Fibroblast of gingiva (primary cell): ENCODE data around the gene CNTN4.

Source experiments
- DNase-seq: peaks from one replicate; pipeline ENCODE4 v3.0.0-alpha.2; 2011; ENCODE audit warnings: low read depth

CNTN4 gene

DNA sequence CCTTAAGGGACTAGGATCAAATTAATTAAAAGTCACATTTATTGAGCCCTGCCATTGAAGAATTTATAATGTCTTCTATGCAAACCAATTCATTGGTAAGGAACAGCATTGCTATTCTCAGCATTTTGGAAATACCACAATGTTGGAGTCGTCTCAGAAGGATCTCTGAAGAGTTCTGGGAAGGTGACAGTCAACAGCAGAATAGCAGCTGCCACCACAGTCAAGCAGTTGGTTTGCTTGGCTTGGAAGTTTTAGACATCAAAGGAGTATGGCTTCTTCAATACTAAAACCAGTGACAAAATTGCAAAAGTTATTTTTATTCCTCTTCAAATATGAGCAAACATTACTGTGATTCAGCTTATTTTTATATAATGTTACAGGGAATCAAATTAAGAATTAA, 167.9 kb downstream of the CNTN4 start:
- no peak for DNase-seq

DNA sequence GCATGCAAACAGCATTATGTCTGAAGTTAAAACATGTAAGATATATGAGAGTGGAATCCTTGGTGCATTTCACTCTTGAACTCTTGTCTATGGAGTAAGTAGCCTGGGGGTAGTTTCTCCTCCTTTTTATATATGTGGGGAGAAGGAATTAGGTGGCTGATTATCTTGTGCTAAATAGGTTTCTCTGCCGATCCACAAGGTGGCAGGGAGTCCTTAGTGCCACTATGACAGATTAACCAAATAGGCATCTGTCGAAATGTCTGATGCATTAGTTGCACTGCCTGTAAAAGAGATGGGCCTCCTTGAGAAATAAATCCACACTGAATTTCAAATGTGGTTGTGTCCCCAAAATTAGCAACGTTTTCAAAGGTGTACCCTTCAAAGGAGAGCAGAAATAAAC, 170.1 kb downstream of the CNTN4 start:
- no peak for DNase-seq

DNA sequence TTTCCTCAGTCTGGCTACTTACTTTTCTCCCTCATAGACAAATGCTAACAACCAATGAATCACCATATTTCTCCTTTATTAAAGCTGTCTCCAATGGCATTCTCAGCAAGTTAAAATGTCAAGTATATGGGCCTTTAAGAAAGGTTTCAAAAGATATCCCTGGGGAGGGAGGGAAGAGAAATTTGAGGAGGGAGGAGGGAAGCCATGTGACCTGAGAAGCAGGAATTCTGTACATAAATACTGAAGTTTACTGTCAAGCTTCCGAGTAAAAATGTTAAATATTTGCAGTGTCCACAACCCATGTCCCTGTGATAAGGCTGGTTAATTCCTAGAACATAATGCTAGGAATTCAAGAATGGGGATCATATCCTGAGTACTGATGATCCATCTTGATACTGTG, 175.9 kb downstream of the CNTN4 start:
- DNase-seq = no peak

- no peak for DNase-seq
Observed at GRCh38 chr3:2283818-2284217, 185.2 kb downstream of the CNTN4 start.

DNA sequence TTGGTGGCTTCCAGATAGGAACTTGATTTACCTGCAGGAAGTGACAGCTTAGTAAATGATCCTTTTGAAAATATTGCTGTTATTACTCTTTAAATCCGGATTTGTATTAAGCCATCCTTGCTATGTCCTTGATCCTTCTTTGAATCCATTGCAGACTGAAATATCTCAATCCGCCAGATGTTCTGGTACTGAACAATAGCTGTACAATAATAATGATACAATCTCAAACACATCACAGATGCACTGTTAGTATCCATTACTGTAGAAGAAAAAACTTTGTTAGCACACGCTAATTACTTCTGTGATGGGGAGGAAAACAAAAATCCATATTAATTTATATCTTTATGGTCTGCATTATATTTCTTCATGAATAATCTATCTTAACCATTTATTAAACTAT, 202.3 kb downstream of the CNTN4 start:
- DNase-seq = no peak

DNA sequence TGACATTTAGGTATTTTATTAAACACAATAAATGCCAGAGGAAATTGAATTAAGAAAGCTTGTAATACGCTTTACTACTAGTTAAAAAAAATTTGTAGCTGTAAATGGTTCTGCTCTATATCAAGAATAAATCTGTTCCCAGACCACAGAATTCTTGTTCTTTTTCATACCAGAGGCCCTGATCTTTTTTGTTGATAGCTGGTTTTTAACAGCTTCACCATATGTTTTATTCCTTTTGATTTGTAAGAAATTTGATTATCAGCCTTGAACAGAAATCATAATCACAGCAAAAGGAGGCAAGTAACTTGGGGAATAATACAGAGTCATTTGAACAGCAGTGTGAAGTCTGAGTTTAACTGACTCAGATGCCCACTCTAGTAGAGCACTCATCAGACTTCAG, 202.7 kb downstream of the CNTN4 start:
- no peak for DNase-seq

GRCh38 chr3:2303566-2303965, 204.9 kb downstream of the CNTN4 start:
- no peak for DNase-seq

- no peak for DNase-seq
Observed at GRCh38 chr3:2311022-2311421, 212.4 kb downstream of the CNTN4 start.

DNA sequence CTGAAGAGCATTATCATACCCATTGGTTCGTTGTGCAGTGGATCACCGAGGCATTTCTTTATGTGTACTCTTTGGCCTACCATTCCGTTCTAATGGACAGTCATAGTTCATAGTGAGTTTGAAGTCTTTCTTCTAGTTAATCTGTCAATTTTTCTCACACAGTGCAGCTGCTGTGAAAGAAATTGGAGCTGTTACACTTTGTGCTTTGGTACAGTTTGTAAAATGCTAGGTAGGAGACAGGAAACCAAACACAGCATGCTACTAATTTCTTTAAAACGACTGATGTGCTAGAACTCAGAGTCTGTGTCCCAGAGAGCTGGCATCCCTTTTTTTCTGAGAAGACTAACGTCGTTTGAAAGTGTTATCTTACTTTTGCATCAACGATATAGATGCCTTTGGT, 218.9 kb downstream of the CNTN4 start:
- DNase-seq = no peak

GRCh38 chr3:2334921-2335320, 236.3 kb downstream of the CNTN4 start:
- DNase-seq = no peak

- DNase-seq = no peak
Observed at GRCh38 chr3:2343031-2343682, 244.5 kb downstream of the CNTN4 start.

DNA sequence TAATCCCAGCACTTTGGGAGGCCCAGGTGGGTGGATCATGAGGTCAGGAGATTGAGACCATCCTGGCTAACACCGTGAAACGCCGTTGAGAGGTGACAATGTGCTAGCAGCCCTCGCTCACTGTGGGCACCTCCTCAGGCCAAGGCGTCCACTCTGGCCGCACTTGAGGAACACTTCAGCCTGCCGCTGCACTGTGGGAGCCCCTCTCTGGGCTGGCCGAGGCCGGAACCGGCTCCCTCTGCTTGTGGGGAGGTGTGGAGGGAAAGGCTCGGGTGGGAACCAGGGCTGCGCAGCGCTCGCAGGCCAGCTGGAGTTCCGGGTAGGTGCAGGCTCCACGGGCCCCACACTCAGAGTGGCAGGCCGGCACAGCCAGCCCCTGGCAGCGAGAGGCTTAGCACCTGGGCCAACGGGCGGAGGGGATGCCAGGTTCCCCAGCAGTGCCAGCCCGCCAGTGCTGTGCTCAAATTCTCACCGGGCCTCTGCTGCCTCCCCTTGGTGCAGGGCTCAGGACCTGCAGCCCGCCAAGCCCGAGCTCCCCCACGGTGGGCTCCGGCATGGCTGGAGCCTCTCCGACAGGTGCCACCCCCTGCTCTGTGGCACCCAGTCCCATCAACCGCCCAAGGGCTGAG, 253.6 kb downstream of the CNTN4 start:
- DNase-seq = no peak

- no peak for DNase-seq
Observed at GRCh38 chr3:2354702-2355101, 256.0 kb downstream of the CNTN4 start.

- DNase-seq = no peak
Observed at GRCh38 chr3:2356298-2356950, 257.8 kb downstream of the CNTN4 start.

- no peak for DNase-seq
Observed at GRCh38 chr3:2360815-2361214, 262.1 kb downstream of the CNTN4 start.

- no peak for DNase-seq
Observed at GRCh38 chr3:2362122-2362521, 263.5 kb downstream of the CNTN4 start.

- no peak for DNase-seq
Observed at GRCh38 chr3:2363854-2364253, 265.2 kb downstream of the CNTN4 start.

DNA sequence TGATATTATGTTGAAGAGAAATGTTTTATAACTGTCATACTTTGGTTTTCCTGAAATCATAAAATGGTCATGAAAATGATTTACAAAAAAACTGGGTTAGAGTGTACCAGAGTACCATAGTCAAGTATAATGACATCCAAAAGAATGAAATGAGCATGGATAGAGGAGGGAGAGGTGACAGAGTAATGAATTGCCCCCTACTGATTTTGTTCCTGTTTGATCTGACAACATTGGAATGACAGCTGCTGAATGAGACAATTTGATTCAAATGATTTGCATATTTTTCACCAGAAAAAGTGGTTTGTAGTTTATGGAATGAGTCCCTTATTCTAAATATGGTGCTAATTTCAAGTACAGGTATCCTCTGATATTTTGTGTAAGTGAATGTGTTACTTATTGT, 271.7 kb downstream of the CNTN4 start:
- DNase-seq = no peak

DNA sequence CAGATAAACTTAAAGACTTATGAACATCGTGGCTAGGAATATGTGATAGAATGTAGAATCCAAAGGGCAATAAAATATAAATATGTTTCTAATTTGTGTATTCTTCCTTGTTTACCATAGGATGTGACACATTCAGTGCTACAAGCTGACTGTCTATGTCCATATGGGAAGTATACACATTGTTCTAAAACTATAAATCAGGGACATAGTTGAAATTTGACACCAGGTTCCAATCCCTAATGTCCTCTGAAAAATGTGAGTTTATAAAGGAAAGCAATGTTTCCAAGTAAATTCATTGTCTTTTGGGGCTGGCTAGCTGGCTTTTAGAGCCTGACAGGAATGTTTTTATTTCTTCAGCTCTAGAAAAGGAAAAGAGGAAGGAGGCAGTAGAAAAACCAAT, 273.6 kb downstream of the CNTN4 start:
- DNase-seq = no peak

DNA sequence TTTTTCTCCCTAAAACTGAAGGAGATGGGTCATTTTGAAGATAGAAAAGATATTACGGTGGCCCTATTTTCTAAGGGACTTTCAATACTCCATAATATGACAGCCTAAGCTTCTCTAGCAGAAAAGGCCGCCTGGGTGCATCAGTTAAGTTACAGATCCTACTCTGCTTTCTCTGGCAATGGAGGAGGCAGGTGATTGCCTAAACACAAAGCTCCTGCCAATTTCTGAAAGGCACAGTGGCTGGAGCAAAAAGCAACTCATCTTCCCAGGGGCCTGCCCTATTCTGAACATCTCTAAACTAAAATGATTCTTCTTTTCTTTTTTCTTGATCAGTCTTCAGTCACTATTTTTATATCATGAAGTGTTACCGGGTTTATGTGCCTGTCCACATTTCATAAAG, 276.7 kb downstream of the CNTN4 start:
- no peak for DNase-seq

- DNase-seq = no peak
Observed at GRCh38 chr3:2377281-2377680, 278.6 kb downstream of the CNTN4 start.

DNA sequence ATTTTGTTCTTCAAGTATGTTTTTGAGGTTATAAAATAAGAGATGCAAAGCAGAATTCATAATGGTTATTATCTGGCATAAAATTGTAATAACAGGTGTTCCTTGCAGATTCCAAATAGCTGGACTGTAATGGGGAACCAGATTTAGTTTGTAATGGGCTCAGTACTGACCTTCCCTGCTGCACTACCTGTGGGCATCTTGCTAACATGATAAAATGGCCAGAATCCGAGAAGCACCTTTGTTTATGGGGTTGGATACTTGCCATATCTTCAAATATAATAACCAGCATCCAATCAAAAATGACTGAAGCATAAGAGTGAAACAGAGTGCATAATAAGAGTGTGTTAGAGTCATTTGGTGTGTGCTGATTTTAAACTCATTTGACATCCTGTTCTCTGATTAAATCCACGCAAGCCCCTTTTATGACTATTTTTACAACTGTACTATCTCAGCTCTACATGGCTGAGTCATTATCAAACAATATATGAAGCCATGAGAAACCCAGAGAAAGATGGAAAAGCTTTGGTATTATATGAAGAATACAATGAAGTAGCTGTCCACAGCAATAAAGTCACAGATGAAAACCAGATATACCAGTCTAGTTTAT, 292.4 kb downstream of the CNTN4 start:
- no peak for DNase-seq

GRCh38 chr3:2391896-2392295, 293.2 kb downstream of the CNTN4 start:
- no peak for DNase-seq
